HCT116 (cell line): ENCODE results near the gene SLC4A11. TPM values are rescaled to one million over a fixed set of nuclear protein-coding genes. Genes with fewer than 3 reads are reported as not detected.

Experiments
- ATAC-seq: fragments of 200-7000 bp; cut with Tn5 transposase; 2 replicates; pipeline ENCODE4 v1.9.1; 2020; ENCODE audit warnings: mild to moderate bottlenecking, moderate library complexity
- BruUV-seq: library from RNA; stranded (reverse); fragments of 400-500 nt; replicated peaks from 2 replicates; lab custom pipeline; 2021; lab: Mats Ljungman, UMichigan
- CTCF ChIA-PET: fragments of 300-600 bp; sonication (Branson Sonifier 250); formaldehyde crosslinking; loops from one replicate; lab custom pipeline; 2021; ENCODE audit warnings: antibody characterized with exemption; lab: Charles Lee
- POLR2A ChIA-PET: fragments of 300-600, 350-600 bp; sonication (Branson Sonifier 250); formaldehyde crosslinking; loops from one replicate; lab custom pipeline; 2021; ENCODE audit warnings: antibody characterized with exemption; lab: Charles Lee
- RAD21 ChIA-PET, 2 experiments: fragments of 300-600 bp; sonication (Branson Sonifier 250); formaldehyde crosslinking; loops; one replicate each; lab custom pipeline; 2023; ENCODE audit warnings: low total read pairs in 2 of 2; ENCODE audit not compliant: uncharacterized antibody in 2 of 2, unreplicated experiment in 2 of 2, low non-redundant PET in 1 of 2; lab: Charles Lee
- DNase-seq: peaks from one replicate; pipeline ENCODE4 v3.0.0-alpha.2; 2010; ENCODE audit warnings: low read depth, low spot score
- H2AFZ ChIP-seq: fragments of 200-600 bp; shearing (Covaris generic), sonication (generic); 2 replicates; pipeline ENCODE4 v1.6.1; 2017; ENCODE audit warnings: low read depth, mixed run types, mixed read lengths, antibody characterized with exemption, low read length; ENCODE audit not compliant: poor library complexity, severe bottlenecking
- H3K27ac ChIP-seq: 2 replicates; pipeline ENCODE4 v1.5.1; 2012; ENCODE audit warnings: low read depth, low read length
- H3K27me3 ChIP-seq: fragments of 200-600 bp; sonication (generic); 2 replicates; pipeline ENCODE4 v1.6.1; 2016; ENCODE audit warnings: mixed run types, low read length, mixed read lengths; ENCODE audit not compliant: insufficient read depth
- H3K36me3 ChIP-seq, 2 experiments: fragments of 200-500 bp in 1 of 2; fragments of 200-600 bp in 1 of 2; sonication (Bioruptor generic) in 1 of 2; sonication (generic) in 1 of 2; 2 replicates each; pipeline versions ENCODE4 v1.5.1 to v1.6.1; 2014 to 2016; ENCODE audit warnings: low read length in 2 of 2, inconsistent platforms in 1 of 2, mixed read lengths in 1 of 2, mixed run types in 1 of 2; ENCODE audit not compliant: insufficient read depth in 2 of 2, control insufficient read depth in 1 of 2
- H3K4me1 ChIP-seq, 2 experiments: fragments of 200-600 bp in 1 of 2; sonication (generic) in 1 of 2; 2 replicates each; pipeline versions ENCODE4 v1.5.1 to v1.6.1; 2012 to 2017; ENCODE audit warnings: low read length in 2 of 2, inconsistent platforms in 1 of 2, mild to moderate bottlenecking in 1 of 2, mixed read lengths in 1 of 2, mixed run types in 1 of 2, moderate library complexity in 1 of 2; ENCODE audit not compliant: insufficient read depth in 2 of 2, control insufficient read depth in 1 of 2
- H3K4me2 ChIP-seq: fragments of 200-600 bp; sonication (generic); 2 replicates; pipeline ENCODE4 v1.6.1; 2017; ENCODE audit warnings: mixed run types, low read length, mixed read lengths
- H3K4me3 ChIP-seq, 2 experiments: fragments of 200-600 bp in 1 of 2; sonication (generic) in 1 of 2; replicated peaks in 1 of 2; 2 replicates each; pipeline ENCODE4 v1.5.1; 2011 to 2016; ENCODE audit warnings: low read length in 2 of 2, control low read depth in 1 of 2, low read depth in 1 of 2, mild to moderate bottlenecking in 1 of 2, mixed read lengths in 1 of 2, mixed run types in 1 of 2
- H3K79me2 ChIP-seq: fragments of 200-600 bp; sonication (generic); 2 replicates; pipeline ENCODE4 v1.6.1; 2017; ENCODE audit warnings: mild to moderate bottlenecking, mixed run types, low read length, moderate library complexity, mixed read lengths; ENCODE audit not compliant: insufficient read depth
- H3K9ac ChIP-seq: fragments of 200-600 bp; sonication (generic); 2 replicates; pipeline ENCODE4 v1.6.1; 2016; ENCODE audit warnings: low read length, mixed read lengths
- H3K9me2 ChIP-seq: fragments of 200-600 bp; sonication (generic), shearing (Covaris generic); 2 replicates; pipeline ENCODE4 v1.6.1; 2017; ENCODE audit warnings: mixed run types, mild to moderate bottlenecking, moderate library complexity; ENCODE audit not compliant: insufficient read depth
- H3K9me3 ChIP-seq, 2 experiments: fragments of 200-500 bp in 1 of 2; fragments of 200-600 bp in 1 of 2; sonication (Bioruptor generic) in 1 of 2; sonication (generic) in 1 of 2; 2 replicates each; pipeline ENCODE4 v1.6.1; 2014 to 2017; ENCODE audit warnings: low read length in 2 of 2, mixed read lengths in 2 of 2, inconsistent platforms in 1 of 2, low read depth in 1 of 2, mild to moderate bottlenecking in 1 of 2, mixed run types in 1 of 2, moderate library complexity in 1 of 2; ENCODE audit not compliant: control insufficient read depth in 1 of 2, insufficient read depth in 1 of 2
- H4K20me1 ChIP-seq: fragments of 200-600 bp; sonication (generic), shearing (Covaris generic); 2 replicates; pipeline ENCODE4 v1.6.1; 2017; ENCODE audit warnings: mixed run types, mild to moderate bottlenecking, moderate library complexity; ENCODE audit not compliant: insufficient read depth
- TCF7L2 ChIP-seq: IDR thresholded peaks from 2 replicates; pipeline ENCODE4 v1.7.0; 2011; ENCODE audit warnings: borderline replicate concordance, inconsistent platforms; ENCODE audit not compliant: insufficient read depth, insufficient read length; ENCODE audit errors: extremely low read depth
- intact Hi-C: fragments of 100-400 bp; cut with micrococcal nuclease; formaldehyde crosslinking; loops from 2 replicates; pipeline ENCODE4 v1.10.0; 2022
- total RNA-seq: library from RNA; stranded (reverse); gene quantifications from one replicate; pipeline ENCODE4 v1.2.1, GENCODE V29; 2021; ENCODE audit not compliant: unreplicated experiment
- TF ChIP-seq, protein P1 (sequence below): IDR thresholded peaks from 2 replicates; pipeline ENCODE4 v1.6.1; 2012; ENCODE audit warnings: low read depth

The SLC4A11 gene
- total RNA-seq, 1 experiment from 2014 or later, result 22.7 TPM

DNA sequence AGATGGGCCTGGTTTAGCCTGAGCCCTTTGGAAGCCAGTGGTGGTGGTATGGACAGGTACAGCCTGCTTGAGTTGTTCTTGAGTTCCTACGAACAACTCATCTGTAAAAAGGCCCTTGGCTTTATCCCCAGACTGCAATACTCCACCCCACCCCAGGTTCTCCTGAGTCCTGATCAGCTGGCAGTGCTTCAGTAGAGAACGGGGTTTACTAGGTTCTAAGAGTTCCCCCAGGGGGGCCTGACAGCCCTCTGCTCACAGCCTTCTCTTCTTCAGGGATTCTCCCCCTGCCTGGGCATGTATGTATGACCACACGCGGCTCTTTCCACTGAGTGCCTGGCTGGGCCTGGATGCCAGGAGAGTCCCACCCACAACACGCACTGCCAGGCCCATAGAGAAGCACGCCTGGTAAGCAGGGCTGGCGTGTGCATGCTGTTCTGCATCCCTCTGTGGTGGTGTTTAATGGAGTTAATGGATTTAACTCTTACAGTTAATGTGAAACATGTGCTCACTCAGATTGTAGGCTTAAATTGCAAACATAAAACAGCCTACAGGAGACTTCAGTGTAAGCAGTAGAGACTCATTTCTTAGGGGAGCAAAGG, 44.3 kb upstream of the SLC4A11 start:
- H3K4me3 ChIP-seq, result no peak overlapping the region
- H3K27ac ChIP-seq, result no peak overlapping the region
- DNase-seq, result no peak
- BruUV-seq, result no TSS peak
- H3K9me3 ChIP-seq, result no peaks in the 10 kb centered on the region
- no peaks in the 10 kb centered on the region for H4K20me1 ChIP-seq
- CTCF ChIA-PET, result no interaction called here
- no peak overlapping the region for H2AFZ ChIP-seq
- no peaks in the 10 kb centered on the region for H3K9me2 ChIP-seq
- RAD21 ChIA-PET, result no interaction called here
- TF ChIP-seq, protein P1, sequence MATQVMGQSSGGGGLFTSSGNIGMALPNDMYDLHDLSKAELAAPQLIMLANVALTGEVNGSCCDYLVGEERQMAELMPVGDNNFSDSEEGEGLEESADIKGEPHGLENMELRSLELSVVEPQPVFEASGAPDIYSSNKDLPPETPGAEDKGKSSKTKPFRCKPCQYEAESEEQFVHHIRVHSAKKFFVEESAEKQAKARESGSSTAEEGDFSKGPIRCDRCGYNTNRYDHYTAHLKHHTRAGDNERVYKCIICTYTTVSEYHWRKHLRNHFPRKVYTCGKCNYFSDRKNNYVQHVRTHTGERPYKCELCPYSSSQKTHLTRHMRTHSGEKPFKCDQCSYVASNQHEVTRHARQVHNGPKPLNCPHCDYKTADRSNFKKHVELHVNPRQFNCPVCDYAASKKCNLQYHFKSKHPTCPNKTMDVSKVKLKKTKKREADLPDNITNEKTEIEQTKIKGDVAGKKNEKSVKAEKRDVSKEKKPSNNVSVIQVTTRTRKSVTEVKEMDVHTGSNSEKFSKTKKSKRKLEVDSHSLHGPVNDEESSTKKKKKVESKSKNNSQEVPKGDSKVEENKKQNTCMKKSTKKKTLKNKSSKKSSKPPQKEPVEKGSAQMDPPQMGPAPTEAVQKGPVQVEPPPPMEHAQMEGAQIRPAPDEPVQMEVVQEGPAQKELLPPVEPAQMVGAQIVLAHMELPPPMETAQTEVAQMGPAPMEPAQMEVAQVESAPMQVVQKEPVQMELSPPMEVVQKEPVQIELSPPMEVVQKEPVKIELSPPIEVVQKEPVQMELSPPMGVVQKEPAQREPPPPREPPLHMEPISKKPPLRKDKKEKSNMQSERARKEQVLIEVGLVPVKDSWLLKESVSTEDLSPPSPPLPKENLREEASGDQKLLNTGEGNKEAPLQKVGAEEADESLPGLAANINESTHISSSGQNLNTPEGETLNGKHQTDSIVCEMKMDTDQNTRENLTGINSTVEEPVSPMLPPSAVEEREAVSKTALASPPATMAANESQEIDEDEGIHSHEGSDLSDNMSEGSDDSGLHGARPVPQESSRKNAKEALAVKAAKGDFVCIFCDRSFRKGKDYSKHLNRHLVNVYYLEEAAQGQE, result no peak
- TF ChIP-seq TCF7L2, result no peak
- H3K79me2 ChIP-seq, result no peaks in the 10 kb centered on the region
- 0 out of 4 replicates have a peak, but pooled peaks cover 0 to 3% of the 10 kb centered on the region in 2 experiments for H3K36me3 ChIP-seq
- no peak overlapping the region for H3K9ac ChIP-seq
- H3K27me3 ChIP-seq, result no peaks in the 10 kb centered on the region
- H3K4me1 ChIP-seq, result no peaks in the 10 kb centered on the region
- ATAC-seq, result no peak
- intact Hi-C loops, result no loop called here
- POLR2A ChIA-PET, result no interaction called here
- no peak overlapping the region for H3K4me2 ChIP-seq
